Sigmoid colon (tissue), 7 donors: ENCODE data around the gene AATK. TPM values are rescaled to one million over a fixed set of nuclear protein-coding genes. Genes with fewer than 3 reads are reported as not detected.

ENCODE experiments used
- DNase-seq: peaks from one replicate; pipeline ENCODE4 v3.0.0-alpha.2; 2019
- H3K27ac ChIP-seq, 4 donors: fragments of 200-600 bp; sonication (generic); one replicate each; pipeline ENCODE4 v1.5.1; 2016 to 2019; ENCODE audit warnings: mild to moderate bottlenecking in 1 of 4
- H3K27me3 ChIP-seq, 3 donors: fragments of 200-600 bp; sonication (generic); one replicate each; pipeline ENCODE4 v1.5.1; 2019; ENCODE audit warnings: mild to moderate bottlenecking in 1 of 3
- H3K36me3 ChIP-seq, 4 donors: fragments of 200-600 bp; sonication (generic); one replicate each; pipeline ENCODE4 v1.5.1; 2016 to 2019
- H3K4me1 ChIP-seq, 4 donors: fragments of 200-600 bp; sonication (generic); one replicate each; pipeline ENCODE4 v1.5.1; 2017 to 2019
- H3K4me3 ChIP-seq, 4 donors: fragments of 200-600 bp; sonication (generic); one replicate each; pipeline ENCODE4 v1.5.1; 2017 to 2019; ENCODE audit warnings: mild to moderate bottlenecking in 2 of 4, moderate library complexity in 1 of 4
- H3K9me3 ChIP-seq, 4 donors: fragments of 200-600 bp in 3 of 4; sonication (generic) in 3 of 4; one replicate each; pipeline versions ENCODE4 v1.5.1 to v1.6.1; 2013 to 2019
- EP300 ChIP-seq, 4 donors: sonication (generic); formaldehyde crosslinking; IDR thresholded peaks; one replicate each; pipeline ENCODE4 v1.6.1; 2017; ENCODE audit warnings: antibody characterized with exemption in 4 of 4
- POLR2A ChIP-seq, 2 donors: fragments of 450-650 bp; IDR thresholded peaks; one replicate each; pipeline ENCODE4 v1.6.1; 2016; ENCODE audit warnings: antibody characterized with exemption in 2 of 2, mild to moderate bottlenecking in 2 of 2, moderate library complexity in 2 of 2
- POLR2AphosphoS5 ChIP-seq, 4 donors: sonication (generic); formaldehyde crosslinking; IDR thresholded peaks; one replicate each; pipeline ENCODE4 v1.6.1; 2017; ENCODE audit warnings: antibody characterized with exemption in 4 of 4
- WGBS, 2 donors: extraction: QIAGEN DNeasy Blood & Tissue Kit; methylation state at CpG; one replicate each; pipeline ENCODE4 v1.1.7; 2013; 5-methylcytosine and 5-hydroxymethylcytosine counted together
- intact Hi-C: fragments of 100-400 bp; cut with DNase I; formaldehyde crosslinking; loops from one replicate; pipeline ENCODE4 v1.15.1; 2023
- polyA plus RNA-seq, 3 donors: library from polyadenylated mRNA; stranded (reverse); fragments of 200-250 nt; gene quantifications; one replicate each; pipeline ENCODE4 v1.2.3, GENCODE V29; 2013
- total RNA-seq, 4 donors: library from RNA; depleted of rRNA; stranded (reverse); fragments of >200 nt; gene quantifications; one replicate each; pipeline ENCODE4 v1.1.0, GENCODE V29; 2016
- TF ChIP-seq, protein P1 (sequence below), 4 experiments: fragments of 450-650 bp in 3 of 4; fragments of 200-600 bp in 1 of 4; IDR thresholded peaks; one replicate each; pipeline ENCODE4 v1.5.1; 2016 to 2019; ENCODE audit warnings: antibody characterized with exemption in 4 of 4, mild to moderate bottlenecking in 3 of 4, moderate library complexity in 2 of 4
- donor health status: healthy with polysubstance abuse.
- donor health status: Bipolar disorder and iron deficiency.
- donor health status: healthy.

The AATK gene
- total and polyA plus RNA-seq, 7 donors = 0.16 to 9.6 (median 4.2) TPM

- WGBS, 2 donors = 97 to 98% methylated on average over 16 of the region's 16 CpGs
- Histone ChIP-seq H3K27me3 (no peaks in the 10 kb centered on the region), H3K4me3 (no peak overlapping the region), H3K36me3 (peaks cover 0 to 5% (median 0%) of the 10 kb centered on the region in 4 donors), H3K27ac (no peak overlapping the region), H3K9me3 (no peaks in the 10 kb centered on the region), H3K4me1 (no peaks in the 10 kb centered on the region)
- TF ChIP-seq POLR2AphosphoS5 (IDR thresholded peaks at IDR 0.05) = no peak
- TF ChIP-seq POLR2A (IDR thresholded peaks at IDR 0.05) = no peak
- TF ChIP-seq EP300 (IDR thresholded peaks at IDR 0.05) = no peak
- TF ChIP-seq, protein P1, sequence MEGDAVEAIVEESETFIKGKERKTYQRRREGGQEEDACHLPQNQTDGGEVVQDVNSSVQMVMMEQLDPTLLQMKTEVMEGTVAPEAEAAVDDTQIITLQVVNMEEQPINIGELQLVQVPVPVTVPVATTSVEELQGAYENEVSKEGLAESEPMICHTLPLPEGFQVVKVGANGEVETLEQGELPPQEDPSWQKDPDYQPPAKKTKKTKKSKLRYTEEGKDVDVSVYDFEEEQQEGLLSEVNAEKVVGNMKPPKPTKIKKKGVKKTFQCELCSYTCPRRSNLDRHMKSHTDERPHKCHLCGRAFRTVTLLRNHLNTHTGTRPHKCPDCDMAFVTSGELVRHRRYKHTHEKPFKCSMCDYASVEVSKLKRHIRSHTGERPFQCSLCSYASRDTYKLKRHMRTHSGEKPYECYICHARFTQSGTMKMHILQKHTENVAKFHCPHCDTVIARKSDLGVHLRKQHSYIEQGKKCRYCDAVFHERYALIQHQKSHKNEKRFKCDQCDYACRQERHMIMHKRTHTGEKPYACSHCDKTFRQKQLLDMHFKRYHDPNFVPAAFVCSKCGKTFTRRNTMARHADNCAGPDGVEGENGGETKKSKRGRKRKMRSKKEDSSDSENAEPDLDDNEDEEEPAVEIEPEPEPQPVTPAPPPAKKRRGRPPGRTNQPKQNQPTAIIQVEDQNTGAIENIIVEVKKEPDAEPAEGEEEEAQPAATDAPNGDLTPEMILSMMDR (IDR thresholded peaks at IDR 0.05) = no peak
- no peak for DNase-seq
- intact Hi-C loops = no loop called here
Measured at GRCh38 chr17:81209141-81209540, 43.1 kb upstream of the AATK start.

- 94 to 96% methylated on average over 10 of the region's 10 CpGs for WGBS, 2 donors
- TF ChIP-seq, protein P1 (IDR thresholded peaks at IDR 0.05) = no peak
- TF ChIP-seq POLR2AphosphoS5 (IDR thresholded peaks at IDR 0.05) (no peak), EP300 (IDR thresholded peaks at IDR 0.05) (no peak), POLR2A (IDR thresholded peaks at IDR 0.05) (no peak)
- intact Hi-C loops = no loop called here
Measured at GRCh38 chr17:81208651-81209050, 42.6 kb upstream of the AATK start.

GRCh38 chr17:81207610-81208581 is 41.9 kb upstream of the AATK start:
- no peaks in the 10 kb centered on the region for H3K9me3 ChIP-seq
- peaks cover 0 to 14% (median 0%) of the 10 kb centered on the region in 4 donors for H3K36me3 ChIP-seq
- H3K27me3 ChIP-seq = no peaks in the 10 kb centered on the region
- intact Hi-C loops = no loop called here
- 84 to 89% methylated on average over 21 of the region's 21 CpGs for WGBS, 2 donors
- DNase-seq = no peak
- H3K27ac ChIP-seq = no peak overlapping the region
- TF ChIP-seq POLR2A (IDR thresholded peaks at IDR 0.05) (no peak), EP300 (IDR thresholded peaks at IDR 0.05) (no peak), POLR2AphosphoS5 (IDR thresholded peaks at IDR 0.05) (no peak)
- TF ChIP-seq, protein P1 (IDR thresholded peaks at IDR 0.05) = no peak
- no peak overlapping the region for H3K4me3 ChIP-seq
- H3K4me1 ChIP-seq = no peaks in the 10 kb centered on the region

More at GRCh38 chr17:81208651-81209050, 42.6 kb upstream of the AATK start:
- peaks cover 0 to 6% (median 0%) of the 10 kb centered on the region in 4 donors for H3K36me3 ChIP-seq
- H3K27me3 ChIP-seq = no peaks in the 10 kb centered on the region
- no peaks in the 10 kb centered on the region for H3K9me3 ChIP-seq
- no peak overlapping the region for H3K27ac ChIP-seq
- DNase-seq = no peak
- no peak overlapping the region for H3K4me3 ChIP-seq
- H3K4me1 ChIP-seq = no peaks in the 10 kb centered on the region

- H3K4me3 ChIP-seq = no peak overlapping the region
- no peaks in the 10 kb centered on the region for H3K4me1 ChIP-seq
- no peak overlapping the region for H3K27ac ChIP-seq
- TF ChIP-seq, protein P1 (IDR thresholded peaks at IDR 0.05) = no peak
- TF ChIP-seq POLR2A (IDR thresholded peaks at IDR 0.05) = no peak
- TF ChIP-seq EP300 (IDR thresholded peaks at IDR 0.05) = no peak
- no peak for TF ChIP-seq POLR2AphosphoS5 (IDR thresholded peaks at IDR 0.05)
- H3K27me3 ChIP-seq = no peaks in the 10 kb centered on the region
- WGBS, 2 donors = 93 to 96% methylated on average over 12 of the region's 12 CpGs
- H3K9me3 ChIP-seq = no peaks in the 10 kb centered on the region
- no peak for DNase-seq
- H3K36me3 ChIP-seq = peaks cover 0 to 20% (median 0%) of the 10 kb centered on the region in 4 donors
- intact Hi-C loops = no loop called here
Measured at GRCh38 chr17:81206657-81207056, 40.6 kb upstream of the AATK start.
